Right lobe of liver (tissue), 6 donors: ENCODE measurements around the gene REG4. TPM values are rescaled to one million over a fixed set of nuclear protein-coding genes. Genes with fewer than 3 reads are reported as not detected.

Experiments used
- ATAC-seq, 4 donors: fragments of 200-7000 bp; cut with Tn5 transposase; one replicate each; pipeline ENCODE4 v1.9.1; 2020; ENCODE audit warnings: mild to moderate bottlenecking in 4 of 4, moderate library complexity in 4 of 4
- DNase-seq, 3 donors: peaks; one replicate each; pipeline ENCODE4 v3.0.0-alpha.2; 2020
- H3K27ac ChIP-seq, 3 donors: fragments of 200-600 bp; one replicate each; pipeline ENCODE4 v1.8.0; 2022
- H3K27me3 ChIP-seq, 2 donors: fragments of 200-600 bp; one replicate each; pipeline ENCODE4 v1.8.0; 2022
- H3K36me3 ChIP-seq, 4 donors: fragments of 200-600 bp; sonication (generic) in 1 of 4; one replicate each; pipeline versions ENCODE4 v1.5.1 to v1.8.0; 2017 to 2022; ENCODE audit warnings: control low read depth in 1 of 4
- H3K4me1 ChIP-seq, 4 donors: fragments of 200-600 bp; sonication (generic) in 1 of 4; one replicate each; pipeline versions ENCODE4 v1.5.1 to v1.8.0; 2017 to 2022; ENCODE audit warnings: control low read depth in 1 of 4
- H3K4me3 ChIP-seq, 3 donors: fragments of 200-600 bp; one replicate each; pipeline ENCODE4 v1.8.0; 2022
- H3K9me3 ChIP-seq, 4 donors: fragments of 200-600 bp; sonication (generic) in 1 of 4; one replicate each; pipeline versions ENCODE4 v1.5.1 to v1.8.0; 2017 to 2022; ENCODE audit warnings: control low read depth in 1 of 4
- POLR2A ChIP-seq: fragments of 450-650 bp; IDR thresholded peaks from one replicate; pipeline ENCODE4 v1.6.1; 2017; ENCODE audit warnings: antibody characterized with exemption, mild to moderate bottlenecking
- WGBS: methylation state at CpG from one replicate; pipeline ENCODE4 v1.1.6; 2018; ENCODE audit warnings: low coverage, low lambda C conversion rate; ENCODE audit not compliant: insufficient coverage; ENCODE audit errors: missing lambda C conversion rate; 5-methylcytosine and 5-hydroxymethylcytosine counted together
- intact Hi-C, 2 donors: fragments of 100-400 bp; cut with DNase I; formaldehyde crosslinking; loops; one replicate each; pipeline versions ENCODE4 v1.11.2 to v1.14.1; 2022
- total RNA-seq, 6 experiments: library from RNA; depleted of rRNA in 2 of 6; stranded (reverse); fragments of >200 nt in 2 of 6; fragmentation: NEBNext Ultra II Directional in 3 of 6; extraction: Animal tissue kit (Norgen Biotek cat#: 25700) in 3 of 6; gene quantifications; one replicate each; pipeline versions ENCODE4 v1.1.0 to v1.2.4, GENCODE V29; 2016 to 2023
- TF ChIP-seq, protein P1 (sequence below), 4 donors: fragments of 200-600 bp in 3 of 4; fragments of 450-650 bp in 1 of 4; IDR thresholded peaks; one replicate each; pipeline versions ENCODE4 v1.5.1 to v1.8.0; 2016 to 2022; ENCODE audit warnings: antibody characterized with exemption in 4 of 4, mild to moderate bottlenecking in 2 of 4
- donor health status: DM: no; HTN: yes; CAD: no.
- donor health status: DM: no; HTN: no; CAD: no.
- donor health status: DM: no; HTN: no; CAD: no.
- donor health status: DM: no; HTN: yes; CAD: no.
- donor health status: DM: no; HTN: yes; CAD: no.

REG4 gene
- total RNA-seq, 6 experiments from 2014 or later = 0.20 TPM; not detected in 5

GRCh38 chr1:119748040-119748439 is 63.2 kb downstream of the REG4 start:
- TF ChIP-seq, protein P1, sequence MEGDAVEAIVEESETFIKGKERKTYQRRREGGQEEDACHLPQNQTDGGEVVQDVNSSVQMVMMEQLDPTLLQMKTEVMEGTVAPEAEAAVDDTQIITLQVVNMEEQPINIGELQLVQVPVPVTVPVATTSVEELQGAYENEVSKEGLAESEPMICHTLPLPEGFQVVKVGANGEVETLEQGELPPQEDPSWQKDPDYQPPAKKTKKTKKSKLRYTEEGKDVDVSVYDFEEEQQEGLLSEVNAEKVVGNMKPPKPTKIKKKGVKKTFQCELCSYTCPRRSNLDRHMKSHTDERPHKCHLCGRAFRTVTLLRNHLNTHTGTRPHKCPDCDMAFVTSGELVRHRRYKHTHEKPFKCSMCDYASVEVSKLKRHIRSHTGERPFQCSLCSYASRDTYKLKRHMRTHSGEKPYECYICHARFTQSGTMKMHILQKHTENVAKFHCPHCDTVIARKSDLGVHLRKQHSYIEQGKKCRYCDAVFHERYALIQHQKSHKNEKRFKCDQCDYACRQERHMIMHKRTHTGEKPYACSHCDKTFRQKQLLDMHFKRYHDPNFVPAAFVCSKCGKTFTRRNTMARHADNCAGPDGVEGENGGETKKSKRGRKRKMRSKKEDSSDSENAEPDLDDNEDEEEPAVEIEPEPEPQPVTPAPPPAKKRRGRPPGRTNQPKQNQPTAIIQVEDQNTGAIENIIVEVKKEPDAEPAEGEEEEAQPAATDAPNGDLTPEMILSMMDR (IDR thresholded peaks at IDR 0.05) = no peak
- TF ChIP-seq POLR2A = no peak
- Histone ChIP-seq H3K4me1 (peaks cover 0 to 46% (median 12%) of the 10 kb centered on the region in 4 donors), H3K36me3 (peaks cover 0 to 53% (median 18%) of the 10 kb centered on the region in 4 donors), H3K27me3 (no peaks in the 10 kb centered on the region), H3K27ac (peak overlapping the region in 1 of 3 donors; percentile 47), H3K9me3 (no peaks in the 10 kb centered on the region), H3K4me3 (no peak overlapping the region)
- 39% methylated on average over 4 of the region's 4 CpGs for WGBS
- ATAC-seq (no peak), DNase-seq (no peak)
- intact Hi-C loops = loop anchor here in 1 of 2 donors (10.0 kb wide), 1 partner anchor 127 kb away; no protein-coding TSS in a partner anchor

- no peak overlapping the region for H3K4me3 ChIP-seq
- 80% methylated on average over 2 of the region's 3 CpGs for WGBS
- no peaks in the 10 kb centered on the region for H3K9me3 ChIP-seq
- H3K27ac ChIP-seq = peak overlapping the region in 1 of 3 donors; percentile 47
- ATAC-seq = no peak
- intact Hi-C loops = loop anchor here in 1 of 2 donors (10.0 kb wide), 1 partner anchor 127 kb away; no protein-coding TSS in a partner anchor
- no peak for DNase-seq
- peaks cover 0 to 52% (median 14%) of the 10 kb centered on the region in 4 donors for H3K4me1 ChIP-seq
- H3K36me3 ChIP-seq = peaks cover 0 to 48% (median 15%) of the 10 kb centered on the region in 4 donors
- no peaks in the 10 kb centered on the region for H3K27me3 ChIP-seq
- no peak for TF ChIP-seq POLR2A
- TF ChIP-seq, protein P1 (IDR thresholded peaks at IDR 0.05) = no peak
Measured at GRCh38 chr1:119747451-119747850, 63.8 kb downstream of the REG4 start.

DNA sequence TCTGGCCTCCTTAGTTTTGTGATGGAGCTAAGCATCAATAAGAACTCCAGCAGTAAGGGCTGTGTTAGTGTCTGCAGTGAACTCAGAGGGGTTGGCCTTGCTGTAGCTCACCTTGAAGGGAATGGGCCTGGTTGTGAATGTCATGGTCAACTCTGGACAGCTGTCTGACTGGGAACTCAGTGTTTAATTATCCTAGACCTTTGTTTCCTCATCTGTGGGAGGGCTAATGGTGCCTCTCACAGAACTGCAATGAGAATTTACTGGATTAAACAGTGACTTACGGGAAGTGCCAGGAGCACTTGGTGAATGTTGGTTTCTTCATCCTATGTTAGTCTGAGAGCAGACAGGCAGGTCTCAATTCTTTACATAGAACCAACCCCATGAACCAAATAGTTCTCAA is 66.2 kb downstream of the REG4 start:
- ATAC-seq = peak; percentile 24 to 62 (median 30)
- 17% methylated on average over 1 of the region's 1 CpG for WGBS
- H3K27me3 ChIP-seq = no peaks in the 10 kb centered on the region
- H3K27ac ChIP-seq = peak overlapping the region in 1 of 3 donors; percentile 45
- H3K4me1 ChIP-seq = peaks cover 0 to 54% (median 14%) of the 10 kb centered on the region in 4 donors
- intact Hi-C loops = loop anchor here in 1 of 2 donors (10.0 kb wide), 1 partner anchor 130 kb away; no protein-coding TSS in a partner anchor
- peaks cover 0 to 23% (median 4%) of the 10 kb centered on the region in 4 donors for H3K36me3 ChIP-seq
- no peaks in the 10 kb centered on the region for H3K9me3 ChIP-seq
- DNase-seq = no peak
- no peak overlapping the region for H3K4me3 ChIP-seq
- TF ChIP-seq POLR2A = no peak
- TF ChIP-seq, protein P1 (IDR thresholded peaks at IDR 0.05) = no peak

- 75% methylated on average over 1 of the region's 1 CpG for WGBS
- H3K4me1 ChIP-seq = peaks cover 0 to 54% (median 14%) of the 10 kb centered on the region in 4 donors
- H3K36me3 ChIP-seq = peaks cover 0 to 19% (median 1%) of the 10 kb centered on the region in 4 donors
- intact Hi-C loops = loop anchor here in 1 of 2 donors (10.0 kb wide), 1 partner anchor 130 kb away; no protein-coding TSS in a partner anchor
- no peak overlapping the region for H3K4me3 ChIP-seq
- no peaks in the 10 kb centered on the region for H3K9me3 ChIP-seq
- DNase-seq = no peak
- H3K27me3 ChIP-seq = no peaks in the 10 kb centered on the region
- H3K27ac ChIP-seq = peak overlapping the region in 2 of 3 donors; percentile 3 to 45
- no peak for ATAC-seq
- TF ChIP-seq, protein P1 (IDR thresholded peaks at IDR 0.05) = no peak
- TF ChIP-seq POLR2A = no peak
Measured at GRCh38 chr1:119744598-119744942, 66.7 kb downstream of the REG4 start.

Other genes with a start within 250 kb of the REG4 start
- gene ZNF697, start 163.2 kb downstream of the REG4 start, total RNA-seq = 1 to 10 TPM; 2.6 to 6.9 (median 3.4) TPM
- gene PHGDH, start 99.5 kb downstream of the REG4 start, total RNA-seq = 100 to 1,000 TPM in 1 of 6 experiments, 10 to 100 TPM in 5; 51.2 to 151 (median 74.0) TPM
- 100 to 1,000 TPM; 390 to 938 (median 855) TPM for gene HMGCS2, start 42.6 kb downstream of the REG4 start, total RNA-seq
- gene ADAM30, start 85.1 kb upstream of the REG4 start, total RNA-seq = not detected